B cell (primary cell): Measurements from ENCODE around the gene RIPOR3.

Experiments used
- EZH2 ChIP-seq: IDR thresholded peaks from 2 replicates; pipeline ENCODE4 v1.6.1; 2012; ENCODE audit warnings: borderline replicate concordance, low read depth, mild to moderate bottlenecking, moderate library complexity, low read length; ENCODE audit not compliant: insufficient read depth, poor library complexity, severe bottlenecking
- TF ChIP-seq, protein P1 (sequence below): fragments of 200-600 bp; IDR thresholded peaks from one replicate; pipeline ENCODE4 v1.8.0; 2022; ENCODE audit warnings: antibody characterized with exemption, mild to moderate bottlenecking

DNA sequence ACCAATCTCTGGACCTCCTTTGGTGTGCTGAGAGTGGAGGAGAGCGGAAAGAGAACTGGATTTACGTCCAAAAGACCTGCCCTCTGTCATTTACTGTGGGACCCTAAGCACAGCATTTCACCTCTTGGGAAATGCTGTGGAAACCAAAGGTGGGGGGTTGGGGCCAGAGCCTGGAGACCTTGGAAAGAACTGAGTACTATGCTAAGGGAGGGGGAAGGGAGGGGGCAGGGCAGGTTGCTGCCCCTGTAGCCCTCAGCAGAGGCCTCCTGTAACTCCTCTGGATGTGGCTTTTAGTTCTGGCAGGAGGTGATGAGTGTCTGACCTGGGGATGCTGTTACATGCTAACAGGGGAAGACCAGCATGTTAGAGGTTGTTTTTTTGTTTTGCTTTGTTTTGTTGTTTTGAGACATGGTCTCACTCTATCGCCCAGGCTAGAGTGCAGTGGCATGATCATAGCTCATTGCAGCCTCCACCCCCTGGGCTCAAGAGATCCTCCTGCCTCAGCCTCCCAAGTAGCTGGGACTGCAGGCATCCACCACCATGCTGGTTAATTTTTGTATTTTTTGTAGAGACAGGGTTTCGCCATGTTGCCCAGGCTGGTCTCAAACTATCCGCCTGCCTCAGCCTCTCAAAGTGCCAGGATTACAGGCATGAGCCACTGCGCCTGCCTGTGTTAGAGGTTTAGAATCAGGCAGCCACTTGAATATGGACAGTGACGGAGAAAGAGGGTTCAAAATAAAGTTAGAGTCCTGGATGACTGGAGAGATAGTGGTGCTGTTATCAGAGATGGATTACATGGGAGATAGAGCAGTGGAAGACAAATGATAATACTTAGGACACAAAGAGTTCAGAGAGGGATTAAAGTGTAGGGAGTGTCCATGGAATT is 21.7 kb upstream of the RIPOR3 start:
- TF ChIP-seq, protein P1, sequence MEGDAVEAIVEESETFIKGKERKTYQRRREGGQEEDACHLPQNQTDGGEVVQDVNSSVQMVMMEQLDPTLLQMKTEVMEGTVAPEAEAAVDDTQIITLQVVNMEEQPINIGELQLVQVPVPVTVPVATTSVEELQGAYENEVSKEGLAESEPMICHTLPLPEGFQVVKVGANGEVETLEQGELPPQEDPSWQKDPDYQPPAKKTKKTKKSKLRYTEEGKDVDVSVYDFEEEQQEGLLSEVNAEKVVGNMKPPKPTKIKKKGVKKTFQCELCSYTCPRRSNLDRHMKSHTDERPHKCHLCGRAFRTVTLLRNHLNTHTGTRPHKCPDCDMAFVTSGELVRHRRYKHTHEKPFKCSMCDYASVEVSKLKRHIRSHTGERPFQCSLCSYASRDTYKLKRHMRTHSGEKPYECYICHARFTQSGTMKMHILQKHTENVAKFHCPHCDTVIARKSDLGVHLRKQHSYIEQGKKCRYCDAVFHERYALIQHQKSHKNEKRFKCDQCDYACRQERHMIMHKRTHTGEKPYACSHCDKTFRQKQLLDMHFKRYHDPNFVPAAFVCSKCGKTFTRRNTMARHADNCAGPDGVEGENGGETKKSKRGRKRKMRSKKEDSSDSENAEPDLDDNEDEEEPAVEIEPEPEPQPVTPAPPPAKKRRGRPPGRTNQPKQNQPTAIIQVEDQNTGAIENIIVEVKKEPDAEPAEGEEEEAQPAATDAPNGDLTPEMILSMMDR, result no peak
- no peak for TF ChIP-seq EZH2
